NCI-H748 (cell line): ENCODE data around the gene WDR74.
"Not testable (repeated sequence)": the region's sequence is repeated elsewhere in the genome, so short reads cannot be mapped to it uniquely, and the experiment has no call there.

ENCODE experiments used
- DNase-seq: peaks from one replicate; lab custom pipeline; 2025; ENCODE audit not compliant: unreplicated experiment; lab: John Stamatoyannopoulos, UW

WDR74 gene

DNA sequence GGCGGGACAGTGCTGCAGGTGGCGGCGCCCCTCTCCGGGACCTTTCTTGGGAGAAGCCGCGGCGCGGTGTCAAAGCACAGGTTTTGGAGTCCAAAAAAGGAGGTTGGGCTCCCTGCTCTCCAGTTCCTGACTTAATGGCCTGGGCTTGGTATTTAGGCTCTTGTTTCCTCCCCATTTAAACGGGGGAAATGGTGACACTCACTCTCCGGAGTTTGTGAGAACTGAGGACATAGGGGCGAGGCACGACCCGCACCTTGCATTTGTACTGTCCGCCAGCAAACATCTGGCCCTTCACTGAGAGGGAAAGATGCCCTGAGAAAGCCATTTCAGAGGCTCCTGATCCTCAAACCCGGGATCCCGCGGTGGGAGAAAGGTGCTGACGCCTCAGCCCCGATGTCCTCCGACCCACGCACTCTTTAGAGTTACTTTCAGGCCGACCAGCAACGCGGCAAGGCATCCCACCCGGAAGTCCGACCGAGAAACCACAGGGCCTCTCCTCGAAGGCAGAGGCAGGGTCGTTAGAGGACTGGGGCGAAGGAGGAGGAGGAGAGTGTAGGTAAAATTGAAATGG lies 2.9 kb upstream of the WDR74 start:
- peak; percentile 82 for DNase-seq

DNA sequence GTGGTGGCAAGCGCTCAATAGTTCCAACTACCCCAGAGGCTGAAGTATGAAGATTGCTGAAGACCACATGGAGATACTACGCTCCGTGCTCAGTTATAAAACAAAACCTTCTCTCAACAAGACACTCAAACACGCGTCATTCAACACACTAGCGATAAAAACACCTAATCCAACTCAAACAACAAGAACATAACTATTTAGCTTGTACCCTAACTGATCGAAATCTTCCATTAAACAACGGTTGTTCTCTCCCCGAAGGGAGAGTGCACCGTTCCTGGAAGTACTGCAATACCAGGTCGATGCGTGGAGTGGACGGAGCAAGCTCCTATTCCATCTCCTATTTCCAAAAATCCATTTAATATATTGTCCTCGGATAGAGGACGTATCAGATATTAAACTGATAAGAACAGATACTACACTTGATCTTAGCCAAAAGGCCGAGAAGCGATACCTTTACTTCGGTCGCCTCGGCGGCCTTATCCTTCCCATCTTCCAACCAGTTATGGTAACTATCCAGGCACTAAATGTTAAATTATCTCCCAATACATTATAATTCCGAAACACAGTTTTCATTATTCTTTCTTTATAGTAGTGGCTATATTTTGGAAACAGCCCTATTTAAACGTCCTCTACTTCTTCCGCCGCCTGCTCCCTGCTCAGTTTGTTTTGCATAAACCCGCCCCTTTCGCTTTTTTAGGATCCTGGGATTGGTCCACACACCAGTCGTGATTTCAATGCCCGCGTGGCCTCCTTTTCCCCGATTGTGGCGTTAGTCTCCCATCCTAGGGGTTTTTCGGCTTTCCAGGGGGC lies 2.2 kb upstream of the WDR74 start:
- DNase-seq: peak; percentile 99

DNA sequence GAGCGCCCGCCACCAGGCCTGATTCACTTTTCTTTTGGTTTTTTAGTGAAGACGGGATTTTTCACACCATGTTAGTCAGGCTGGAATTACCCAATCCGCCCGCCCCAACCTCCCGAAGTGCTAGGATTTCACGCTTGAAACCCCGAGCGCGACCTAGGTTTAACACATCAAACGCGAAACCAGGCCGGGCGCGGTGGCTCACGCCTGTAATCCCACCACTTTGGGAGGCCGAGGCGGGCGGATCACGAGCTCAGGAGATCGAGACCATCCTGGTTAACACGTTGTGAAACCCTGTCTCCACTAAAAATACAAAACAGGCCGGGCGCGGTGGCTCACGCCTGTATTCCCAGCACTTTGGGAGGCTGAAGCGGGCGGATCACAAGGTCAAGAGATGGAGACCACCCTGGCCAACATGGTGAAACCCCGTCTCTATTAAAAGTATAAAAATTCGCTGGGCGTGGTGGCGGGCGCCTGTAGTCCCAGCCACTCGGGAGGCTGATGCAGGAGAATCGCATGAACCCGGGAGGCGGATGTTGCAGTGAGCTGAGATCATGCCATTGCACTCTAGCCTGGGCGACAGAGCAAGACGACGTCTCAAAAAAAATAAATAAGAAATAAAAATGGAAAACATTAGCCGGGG lies 1.5 kb upstream of the WDR74 start:
- DNase-seq: peak; percentile 73

DNA sequence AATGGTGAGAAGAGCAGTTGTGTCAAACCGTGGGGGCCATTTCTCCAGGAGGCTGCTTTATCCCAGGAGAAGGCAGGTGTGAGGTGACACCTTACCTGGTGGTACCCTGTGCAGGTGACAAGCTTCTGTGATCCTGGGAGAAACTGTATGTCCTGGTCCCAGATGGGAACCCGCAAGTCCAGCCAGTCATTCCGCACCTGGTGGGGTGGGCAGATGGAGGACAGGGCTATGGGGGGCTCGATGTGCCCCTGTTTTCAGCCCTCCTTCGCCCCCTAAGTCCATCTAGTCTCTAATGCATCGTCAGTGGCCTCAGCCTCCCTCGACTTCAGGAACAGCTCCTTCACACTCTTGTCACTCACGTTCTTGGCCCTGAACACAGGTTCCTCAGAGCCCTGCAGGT lies 4.1 kb downstream of the WDR74 start:
- DNase-seq: no peak

DNA sequence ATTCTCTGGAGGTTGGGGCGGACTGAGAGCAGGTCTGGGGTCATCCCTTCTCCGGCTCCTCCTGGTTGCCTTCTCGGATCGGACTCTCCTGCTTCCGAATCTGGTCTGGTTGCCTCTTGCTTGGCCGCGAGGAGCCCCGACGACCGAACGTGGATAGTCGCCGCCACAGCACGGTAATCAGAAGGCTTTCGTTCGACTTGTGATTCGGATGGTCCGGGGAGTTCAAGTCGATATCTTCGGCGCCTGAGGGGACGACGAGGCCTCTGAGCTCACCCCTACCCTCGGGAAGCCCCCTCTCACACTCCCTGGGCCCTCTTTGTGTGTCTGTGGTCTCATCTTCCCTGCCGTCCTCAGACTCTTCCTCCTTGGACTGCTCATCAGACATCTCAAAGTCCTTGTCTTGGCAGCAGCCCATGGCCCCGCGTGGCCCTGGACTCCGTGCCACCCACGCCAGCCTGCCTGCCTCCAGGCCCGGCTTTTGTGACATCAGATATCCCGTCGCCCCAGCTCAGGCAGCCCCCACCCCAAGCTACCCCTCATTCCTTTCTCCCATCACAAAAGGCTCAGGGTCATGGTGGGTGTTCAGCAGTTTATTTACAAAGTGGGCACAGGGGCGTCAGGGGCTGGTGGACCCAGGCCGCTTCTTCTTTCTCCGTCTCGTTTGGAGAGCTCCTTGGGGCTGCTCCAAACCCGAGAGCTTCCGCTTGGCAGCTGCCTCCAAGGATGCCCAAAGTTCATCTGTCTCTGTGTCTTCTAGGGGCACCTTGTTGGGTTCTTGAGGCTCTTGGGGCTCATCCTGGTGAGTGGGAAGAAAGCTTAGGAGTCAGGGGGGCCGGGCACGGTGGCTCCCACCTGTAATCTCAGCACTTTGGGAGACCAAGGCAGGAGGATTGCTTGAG lies 6.8 kb downstream of the WDR74 start, which contains the start of gene TEX54:
Gene TEX54, minus strand, starts transcription at position 506 of the 899 bp plus-strand sequence.
- DNase-seq: no peak

DNA sequence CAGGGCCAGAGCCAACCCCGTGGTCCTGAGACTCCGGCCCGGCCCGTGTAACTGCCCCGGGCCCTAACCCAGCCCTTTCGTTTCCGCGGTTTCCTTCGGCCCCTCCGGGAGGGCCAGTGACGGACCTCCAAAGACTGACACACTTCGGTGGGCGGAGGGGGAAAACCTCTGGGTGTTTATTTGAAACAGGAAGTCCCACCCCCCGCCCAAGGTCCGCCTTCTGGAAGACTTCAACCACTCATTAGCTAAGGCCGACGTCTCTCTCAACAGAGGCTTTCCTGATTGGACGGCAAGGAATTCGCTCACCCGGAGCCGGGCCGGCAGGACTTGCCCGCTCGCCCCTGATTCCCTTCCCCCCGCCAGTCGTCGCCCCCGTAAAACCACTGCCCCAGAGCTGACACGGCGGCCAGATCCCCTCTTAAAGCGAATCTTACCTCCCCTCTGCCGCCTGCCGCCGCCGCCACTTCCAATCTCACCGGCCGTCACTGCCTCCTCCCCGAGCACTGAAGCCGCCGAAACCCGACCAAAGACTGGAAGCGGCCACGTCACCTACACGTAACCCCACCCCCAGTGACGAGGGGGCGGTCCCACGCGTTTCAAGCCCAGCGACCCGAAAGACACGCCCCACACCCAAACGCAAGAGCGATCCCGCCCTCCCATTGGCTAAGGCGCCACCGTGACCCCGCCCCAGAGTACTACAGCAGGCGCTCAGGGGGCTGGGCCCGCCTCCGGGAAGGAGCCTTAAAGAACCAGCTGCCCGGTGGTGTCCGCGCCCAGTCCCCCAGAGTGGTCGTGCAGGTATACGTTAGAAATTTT lies 7.7 kb downstream of the WDR74 start, which contains the start of gene STX5:
Gene STX5, minus strand, starts transcription at position 532 of the 816 bp plus-strand sequence. CDS start 808 bp downstream, outside the sequence.
- peak; percentile 97 for DNase-seq

DNA sequence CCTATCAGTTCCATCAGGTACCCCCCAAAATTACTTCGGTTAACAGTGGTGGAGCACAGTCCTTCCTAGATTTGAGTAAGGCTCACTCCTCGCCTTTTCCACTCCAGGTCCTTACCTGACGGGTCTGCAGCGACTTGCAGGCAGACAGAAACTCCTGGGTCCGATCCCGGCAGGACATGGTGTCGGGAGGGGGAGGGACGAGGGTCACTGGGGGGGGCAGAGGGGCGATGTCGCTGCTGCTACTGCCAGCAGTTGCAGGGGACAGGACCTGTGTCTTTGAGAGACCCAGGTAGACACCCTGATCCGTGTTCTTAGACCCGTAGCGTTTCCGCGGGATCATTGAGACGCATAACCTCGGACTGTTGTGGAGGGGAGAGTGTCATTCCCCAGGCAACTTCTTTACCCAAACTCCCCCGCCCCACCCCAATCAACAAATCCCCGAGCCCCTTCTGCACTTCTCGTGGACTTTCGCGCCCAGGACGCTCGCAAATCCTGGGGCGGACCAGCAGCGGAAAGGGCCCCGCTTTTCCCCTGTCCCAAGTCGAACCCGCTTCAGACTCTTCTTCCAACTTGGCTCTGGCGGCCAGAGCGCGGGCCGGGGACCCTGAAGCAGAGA lies 8.4 kb downstream of the WDR74 start:
- no peak for DNase-seq

DNA sequence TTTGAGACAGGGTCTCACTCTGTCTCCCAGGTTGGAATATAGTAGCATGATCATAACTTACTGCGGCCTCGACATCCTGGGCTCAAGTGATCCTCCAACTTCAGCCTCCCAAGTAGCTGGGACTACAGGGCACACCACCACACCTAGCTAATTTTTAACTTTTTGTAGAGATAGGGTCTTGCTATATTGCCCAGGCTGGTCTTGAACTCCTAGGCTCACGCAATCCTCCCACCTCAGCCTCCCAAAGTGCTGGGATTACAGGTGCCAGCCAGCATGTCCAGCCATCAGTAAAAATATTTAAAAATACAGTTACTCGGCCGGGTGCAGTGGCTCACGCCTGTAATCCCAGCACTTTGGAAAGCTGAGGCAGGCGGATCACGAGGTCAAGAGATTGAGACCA lies 11.3 kb downstream of the WDR74 start:
- not testable (repeated sequence) for DNase-seq

DNA sequence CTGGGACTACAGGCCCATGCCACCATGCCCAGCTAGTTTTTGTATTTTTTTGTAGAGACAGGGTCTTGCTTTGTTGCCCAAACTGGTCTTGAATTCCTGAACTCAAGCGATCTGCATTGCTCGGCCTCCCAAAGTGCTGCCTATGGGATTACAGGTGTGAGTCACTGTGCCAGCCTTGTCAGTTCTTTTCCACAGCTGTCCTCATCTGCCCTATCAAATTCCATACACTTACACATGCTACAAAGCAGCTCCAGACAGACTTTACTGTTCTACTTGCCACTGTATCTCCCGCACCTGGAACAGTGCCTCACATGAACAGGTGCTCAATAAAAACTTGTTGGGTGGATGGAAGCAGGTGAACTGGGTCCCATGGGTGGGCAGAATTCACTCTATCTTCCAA lies 15.7 kb downstream of the WDR74 start:
- DNase-seq: no peak

DNA sequence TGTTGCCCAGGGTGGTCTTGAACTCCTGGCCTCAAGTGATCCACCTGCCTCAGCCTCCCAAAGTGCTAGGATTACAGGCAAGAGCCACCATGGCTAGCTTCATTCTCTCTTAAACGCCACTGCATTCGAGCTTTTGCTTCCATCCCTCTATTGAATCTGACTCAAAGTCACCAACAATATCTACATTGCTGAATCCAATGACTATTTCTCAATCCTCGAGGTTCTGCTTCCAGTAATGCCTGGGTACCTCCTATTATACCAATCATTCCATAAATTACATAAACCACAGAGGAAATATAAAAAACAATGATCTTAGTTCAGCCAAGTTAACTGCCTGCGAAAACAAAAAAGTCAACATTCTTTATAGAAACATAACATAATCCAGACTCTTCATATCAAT lies 22.3 kb downstream of the WDR74 start:
- no peak for DNase-seq

DNA sequence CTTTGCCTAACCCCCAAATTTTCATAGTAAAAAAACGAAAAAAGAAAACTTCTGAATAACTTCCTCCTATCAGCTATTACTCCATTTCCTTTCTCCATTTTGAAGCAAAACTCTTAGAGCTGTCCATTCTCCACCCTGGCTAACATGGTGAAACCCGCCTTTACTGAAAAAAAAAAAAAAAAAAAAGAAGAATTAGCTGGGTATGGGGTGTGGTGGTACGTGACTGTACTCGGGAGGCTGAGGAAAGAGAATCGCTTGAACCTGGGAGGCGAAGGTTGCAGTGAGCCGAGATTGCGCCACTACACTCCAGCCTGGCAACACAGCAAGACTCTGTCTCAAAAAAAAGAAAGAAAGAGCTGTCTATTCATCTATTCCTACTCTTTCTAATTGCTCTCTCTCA lies 22.8 kb downstream of the WDR74 start:
- no peak for DNase-seq

DNA sequence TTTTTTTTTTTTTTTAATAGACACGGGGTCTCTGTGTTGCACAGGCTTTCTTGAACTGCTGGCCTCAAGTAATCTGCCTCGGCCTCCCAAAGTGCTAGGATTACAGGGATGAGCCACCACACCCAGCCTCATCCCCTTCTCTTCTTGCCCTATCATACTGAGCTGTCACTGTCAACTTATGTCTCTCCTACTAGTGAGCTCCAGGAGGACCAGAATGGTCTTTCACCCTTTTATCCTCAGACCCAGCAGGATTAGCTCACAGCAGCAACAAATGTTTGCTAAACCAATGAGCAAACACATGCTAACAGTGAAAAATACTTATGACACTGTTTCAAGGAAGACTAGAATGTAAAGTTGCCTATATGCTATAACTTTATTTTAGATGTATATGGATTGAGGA lies 27.7 kb downstream of the WDR74 start:
- DNase-seq: no peak

DNA sequence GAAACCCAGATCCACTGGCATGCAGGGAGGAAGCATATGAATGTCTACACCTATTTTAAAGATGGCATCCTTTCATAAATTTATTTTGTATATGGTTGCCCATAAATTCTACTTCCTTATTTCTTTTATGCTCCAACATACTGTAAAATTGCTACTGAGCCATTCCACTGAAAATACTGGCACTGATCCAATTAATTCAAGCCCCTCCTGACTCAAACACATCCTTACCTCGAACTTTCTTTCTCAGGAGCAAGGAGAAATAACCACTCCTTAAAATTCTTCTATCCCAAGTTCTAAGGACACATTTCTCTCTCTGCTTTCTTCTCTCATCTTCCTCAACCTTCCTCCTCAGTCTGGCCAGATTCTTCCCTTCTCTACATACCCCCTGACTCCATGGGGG lies 28.6 kb downstream of the WDR74 start:
- DNase-seq: no peak

DNA sequence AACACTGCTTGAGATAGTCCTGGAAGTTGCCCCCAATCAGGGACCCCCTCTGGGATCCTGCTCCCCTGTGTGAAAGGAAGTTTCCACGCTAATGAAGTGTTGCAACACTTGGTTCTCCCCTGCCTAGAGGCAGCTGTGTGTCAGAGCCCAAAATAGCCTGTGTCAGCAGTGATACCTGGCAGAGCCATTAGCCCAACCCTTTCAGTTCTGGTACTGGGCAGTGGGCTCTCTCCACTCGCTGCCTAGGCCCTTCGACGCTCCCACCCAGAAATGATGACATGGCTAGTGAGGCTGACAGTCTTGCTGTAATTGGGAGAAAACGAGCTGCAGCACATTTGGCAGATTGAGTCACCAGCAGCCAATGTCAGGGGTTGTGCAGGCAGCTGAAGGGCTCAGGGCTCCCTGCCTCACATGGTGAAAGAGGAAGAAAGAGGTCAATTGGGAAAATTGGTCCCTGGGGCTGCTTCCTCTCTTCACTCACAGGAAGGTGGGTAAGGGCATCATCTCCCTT lies 32.7 kb downstream of the WDR74 start:
- DNase-seq: no peak

DNA sequence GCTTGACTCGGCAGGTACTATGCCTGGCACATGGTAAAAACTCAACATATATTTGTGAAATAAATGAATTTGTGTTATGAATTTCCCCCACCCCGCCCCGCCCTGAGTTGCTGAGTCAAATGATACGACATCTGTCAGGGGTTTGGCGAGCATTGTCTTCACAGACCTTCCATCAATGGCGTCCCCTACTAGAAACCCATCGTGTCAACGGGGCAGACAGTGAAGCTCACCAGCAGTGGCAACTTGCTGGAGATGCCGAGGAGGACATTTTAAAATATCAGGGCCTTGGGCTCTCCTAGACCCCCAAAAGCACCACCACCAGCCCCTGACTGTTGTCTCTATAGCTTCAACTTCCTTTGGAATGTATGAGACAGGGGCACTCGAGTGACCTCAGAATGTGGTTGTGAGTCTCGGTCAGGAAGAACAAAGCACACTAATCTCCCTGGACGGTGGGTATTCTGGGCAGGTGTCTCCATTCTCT lies 33.4 kb downstream of the WDR74 start:
- peak; percentile 38 for DNase-seq

DNA sequence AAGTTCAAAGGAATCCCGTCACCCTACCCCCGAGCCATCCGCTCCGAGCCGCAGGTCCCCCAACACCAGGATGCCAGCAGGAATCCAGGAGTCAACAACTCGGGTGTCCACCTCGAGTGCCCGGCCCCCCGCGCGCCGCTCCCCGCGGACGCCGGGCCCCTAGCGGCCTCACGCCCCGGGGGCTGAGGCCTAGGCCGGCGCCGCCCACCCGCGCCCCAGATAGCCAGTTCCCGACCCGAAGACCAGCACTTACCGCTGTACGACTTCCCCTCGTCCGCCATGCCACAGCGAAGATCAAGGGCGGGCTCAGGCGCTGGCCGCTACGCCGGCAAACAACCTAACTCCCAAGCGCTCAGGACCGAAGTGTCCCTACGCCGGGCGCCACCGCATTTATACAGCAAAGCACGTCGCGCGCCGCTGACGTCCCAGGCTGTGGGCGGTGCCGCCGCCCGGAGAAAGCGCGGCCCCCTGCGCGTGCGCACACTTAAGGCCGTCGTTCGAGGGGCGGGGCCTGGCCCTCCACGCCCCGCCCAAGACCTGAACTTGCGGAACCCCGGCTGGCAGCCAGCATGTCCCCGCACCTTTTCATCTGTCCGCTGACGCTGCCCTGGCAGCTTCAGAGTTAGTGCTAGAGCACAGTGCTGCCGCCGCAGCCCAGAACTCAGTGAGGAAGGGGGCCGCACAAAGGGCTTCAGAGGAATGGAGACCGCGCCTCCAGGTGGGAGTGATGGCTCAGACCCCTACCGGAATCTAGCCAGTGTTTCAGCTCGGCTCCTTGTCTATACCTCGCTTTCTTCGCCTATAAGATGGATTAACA lies 34.1 kb downstream of the WDR74 start, which contains the start of gene NXF1:
Gene NXF1, minus strand, starts transcription at position 365 of the 817 bp plus-strand sequence. Its CDS starts 84 bp downstream, at position 281.
- peak; percentile 94 for DNase-seq

DNA sequence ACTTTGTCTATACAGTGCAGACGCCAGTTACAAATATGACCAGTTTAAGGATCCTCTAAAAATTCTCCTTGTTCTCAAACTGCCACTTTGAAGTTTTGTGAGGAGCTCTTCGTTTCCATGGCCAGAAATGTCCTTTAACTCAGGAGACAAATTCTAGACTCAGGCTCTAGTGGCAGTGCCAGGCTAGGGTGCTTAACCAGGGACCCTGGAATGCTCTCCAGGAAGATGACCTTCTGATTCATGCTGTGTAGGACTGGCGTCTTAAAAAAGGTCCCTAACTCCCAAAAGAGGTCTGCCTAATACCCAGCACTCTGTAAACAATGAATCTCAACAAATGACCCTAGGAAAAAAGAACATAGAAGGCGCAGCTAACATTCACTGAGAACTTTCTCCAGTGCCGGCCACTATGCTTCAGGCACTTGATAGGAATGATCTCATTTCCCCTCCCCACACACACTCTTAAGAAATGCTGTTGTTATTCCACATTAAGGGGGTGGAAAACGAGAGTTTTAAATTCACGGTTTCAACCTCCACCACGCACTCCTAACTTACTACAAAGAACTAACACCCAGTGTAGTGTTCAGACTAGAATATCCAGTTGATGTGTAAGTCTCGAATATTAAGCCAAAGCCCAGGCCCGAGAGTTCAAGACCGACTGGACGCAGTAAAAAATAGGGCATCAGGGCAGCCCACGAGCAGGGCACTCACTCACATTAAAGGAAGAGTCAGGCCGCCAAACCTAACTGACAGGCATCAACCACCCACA lies 34.9 kb downstream of the WDR74 start:
- DNase-seq: peak; percentile 53

DNA sequence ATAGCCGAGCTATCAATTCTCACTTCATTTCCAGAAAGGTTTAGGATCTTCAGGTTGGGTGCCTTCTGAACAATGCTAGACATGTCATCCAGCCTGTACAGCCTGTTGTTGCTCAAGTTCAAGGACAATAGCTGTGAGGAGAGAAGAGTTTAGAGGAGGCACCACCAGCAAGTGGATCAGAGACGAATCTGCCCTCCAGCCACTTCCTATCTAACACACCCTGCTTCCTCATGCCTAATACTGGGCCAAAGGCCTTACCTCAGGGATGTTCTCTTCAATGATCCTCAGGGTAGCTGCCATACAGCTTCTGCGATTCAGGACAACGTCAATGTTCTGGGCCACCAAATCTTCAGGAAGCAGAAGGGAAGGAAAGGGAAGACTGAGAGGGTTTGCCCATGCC lies 38.3 kb downstream of the WDR74 start:
- DNase-seq: no peak
